ACC112 (cell line): ENCODE results near the gene IFI6.
"Not testable (repeated sequence)": the region's sequence is repeated elsewhere in the genome, so short reads cannot be mapped to it uniquely, and the experiment has no call there.

ENCODE experiments used
- H2AFZ ChIP-seq: fragments of 200-600 bp; sonication (generic); one replicate; pipeline ENCODE4 v1.6.0; 2017; ENCODE audit warnings: antibody characterized with exemption, low read length; ENCODE audit not compliant: unreplicated experiment
- H3K27ac ChIP-seq: fragments of 200-600 bp; sonication (generic); 2 replicates; pipeline ENCODE4 v1.5.1; 2014; ENCODE audit warnings: low read depth, mild to moderate bottlenecking, antibody characterized with exemption, low read length, moderate library complexity
- H3K27me3 ChIP-seq: fragments of 200-600 bp; sonication (generic); 2 replicates; pipeline ENCODE4 v1.6.1; 2014; ENCODE audit warnings: mild to moderate bottlenecking, antibody characterized with exemption, low read length, moderate library complexity, mixed read lengths; ENCODE audit not compliant: insufficient read depth
- H3K36me3 ChIP-seq: fragments of 200-600 bp; sonication (generic); 2 replicates; pipeline ENCODE4 v1.6.1; 2016; ENCODE audit warnings: mild to moderate bottlenecking, antibody characterized with exemption, low read length, moderate library complexity, mixed read lengths; ENCODE audit not compliant: insufficient read depth
- H3K4me1 ChIP-seq: fragments of 200-600 bp; sonication (generic); one replicate; pipeline ENCODE4 v1.6.1; 2016; ENCODE audit warnings: low read length, mixed read lengths; ENCODE audit not compliant: insufficient read depth, unreplicated experiment, control insufficient read depth
- H3K4me3 ChIP-seq: fragments of 200-600 bp; sonication (generic); 2 replicates; pipeline ENCODE4 v1.5.1; 2014; ENCODE audit warnings: mild to moderate bottlenecking, low read depth, low read length
- H3K79me2 ChIP-seq: fragments of 200-600 bp; sonication (generic); one replicate; pipeline ENCODE4 v1.6.0; 2016; ENCODE audit warnings: low read length; ENCODE audit not compliant: control insufficient read depth, unreplicated experiment, insufficient read depth

The IFI6 gene, protein sequence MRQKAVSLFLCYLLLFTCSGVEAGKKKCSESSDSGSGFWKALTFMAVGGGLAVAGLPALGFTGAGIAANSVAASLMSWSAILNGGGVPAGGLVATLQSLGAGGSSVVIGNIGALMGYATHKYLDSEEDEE

GRCh38 chr1:27671964-27672749, at the start of gene IFI6:
Gene IFI6, minus strand, starts transcription at chr1:27672192. Its CDS starts 2,878 bp downstream, at chr1:27669314.
- peak within 1 kb of the TSS; percentile 88 for H3K27ac ChIP-seq
- peaks cover 46% of the 10 kb centered on the region for H3K79me2 ChIP-seq
- H3K4me3 ChIP-seq, result peak within 1 kb of the TSS; percentile 98
- H3K36me3 ChIP-seq, result peaks cover 35% of the 10 kb centered on the region
- H3K4me1 ChIP-seq, result peaks cover 29% of the 10 kb centered on the region
- no peaks in the 10 kb centered on the region for H3K27me3 ChIP-seq
- H2AFZ ChIP-seq, result peak within 1 kb of the TSS; percentile 48

DNA sequence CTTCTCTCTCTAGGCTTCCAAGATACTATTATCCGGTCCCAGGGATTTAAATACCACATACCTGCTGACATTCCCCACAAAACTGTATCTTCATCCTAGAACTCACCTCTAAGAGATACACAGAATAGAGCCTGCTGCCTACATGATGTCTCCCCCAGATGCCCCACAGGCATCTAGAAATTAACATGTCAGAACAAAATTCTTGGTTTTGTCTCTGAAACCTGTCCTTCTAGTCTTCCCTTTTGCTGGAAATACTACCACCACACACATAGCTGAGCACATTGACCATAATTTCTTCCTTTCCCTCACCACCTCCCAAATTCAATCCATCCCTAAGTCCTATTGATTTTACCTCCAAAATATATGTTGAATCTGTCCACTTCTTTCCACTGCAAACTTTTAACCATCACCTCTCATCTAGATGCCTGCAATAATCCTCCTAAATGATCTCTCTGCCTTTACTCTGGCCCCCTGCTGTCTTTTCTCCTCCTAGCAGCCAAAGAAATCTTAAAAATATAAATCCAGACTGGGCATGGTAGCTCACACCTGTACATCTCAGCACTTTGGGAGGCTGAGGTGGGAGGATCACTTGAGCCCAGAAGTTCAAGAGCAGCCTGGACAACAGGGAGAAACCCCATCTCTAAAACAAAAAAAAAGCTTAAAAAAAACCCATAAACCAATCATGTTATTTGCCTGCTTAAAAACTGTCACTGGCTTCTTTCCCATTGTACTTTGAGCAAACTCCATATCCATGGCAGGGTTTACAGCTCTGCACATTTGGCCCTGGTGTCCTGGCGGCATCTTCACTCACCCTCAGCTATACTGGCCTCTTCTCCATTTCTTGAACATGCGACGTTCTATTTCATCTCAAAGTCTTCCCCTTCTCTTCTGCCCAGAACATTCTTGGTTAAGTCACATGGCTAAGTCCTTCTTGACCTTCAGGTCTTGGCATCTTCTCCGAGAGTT, 47.6 kb upstream of the IFI6 start:
- Histone ChIP-seq H3K36me3 (no peaks in the 10 kb centered on the region), H3K27ac (no peak overlapping the region), H3K79me2 (no peaks in the 10 kb centered on the region), H3K4me3 (no peak overlapping the region), H2AFZ (no peak overlapping the region), H3K27me3 (peaks cover 21% of the 10 kb centered on the region), H3K4me1 (peaks cover 3% of the 10 kb centered on the region)

DNA sequence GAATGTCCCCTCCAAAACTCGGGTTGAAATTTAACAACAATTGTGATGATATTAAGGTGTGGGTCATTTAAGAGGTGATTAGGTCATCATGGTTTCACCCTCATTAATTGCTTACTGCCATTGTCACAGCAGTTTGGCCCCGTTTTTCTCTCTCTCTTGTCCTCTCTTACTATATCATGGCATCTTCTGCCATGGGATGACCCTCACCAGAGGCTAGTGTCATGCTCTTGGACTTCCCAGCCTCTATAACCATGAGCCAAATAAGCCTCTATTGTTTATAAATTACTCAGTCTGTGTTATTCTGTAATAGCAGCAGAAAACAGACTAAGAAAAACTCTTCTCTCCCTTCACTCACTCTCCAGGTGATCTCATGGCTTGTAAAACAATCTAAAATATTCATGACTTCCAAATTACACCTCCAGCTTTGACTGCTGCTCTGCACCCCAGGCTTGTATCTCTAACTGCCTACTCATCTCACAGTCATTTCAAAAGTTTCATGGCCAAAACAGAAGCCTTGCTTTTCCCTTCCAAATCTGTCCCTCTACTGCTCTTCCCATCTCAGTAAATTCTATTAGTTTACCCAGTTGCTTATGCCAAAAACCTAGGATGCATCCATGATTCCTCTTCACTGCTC, 44.4 kb upstream of the IFI6 start:
- no peaks in the 10 kb centered on the region for H3K4me1 ChIP-seq
- H3K36me3 ChIP-seq, result no peaks in the 10 kb centered on the region
- no peak overlapping the region for H2AFZ ChIP-seq
- H3K79me2 ChIP-seq, result no peaks in the 10 kb centered on the region
- H3K27me3 ChIP-seq, result peaks cover 21% of the 10 kb centered on the region
- no peak overlapping the region for H3K4me3 ChIP-seq
- H3K27ac ChIP-seq, result no peak overlapping the region

DNA sequence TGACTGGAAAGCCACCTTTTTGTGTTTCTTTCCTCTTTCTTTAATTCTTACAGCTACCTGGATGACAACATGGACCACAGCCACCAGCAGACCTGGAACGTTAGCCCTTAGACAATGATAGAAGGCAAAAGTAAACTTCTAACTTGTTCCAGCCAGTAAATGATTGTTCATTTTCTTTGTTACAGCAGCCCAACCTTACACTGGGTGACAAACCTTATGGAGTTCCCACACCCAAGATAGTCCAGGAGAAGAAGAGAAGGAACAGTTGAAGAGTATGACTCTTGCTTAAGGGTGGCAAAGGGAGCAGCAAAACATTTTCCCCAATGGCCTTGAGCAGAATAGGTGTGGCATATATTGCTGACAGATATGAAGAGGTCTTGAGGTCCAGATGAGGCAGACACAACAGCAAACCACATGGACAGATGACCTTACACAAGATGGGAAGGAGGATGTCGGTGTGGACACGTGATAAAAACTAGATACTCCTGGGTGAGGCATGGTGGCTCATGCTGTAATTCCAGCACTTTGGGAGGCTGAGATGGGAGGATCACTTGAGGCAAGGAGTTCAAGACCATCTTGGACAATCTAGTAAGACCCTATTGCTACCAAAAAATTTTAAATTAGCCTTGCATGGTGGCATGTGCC, 42.0 kb upstream of the IFI6 start:
- Histone ChIP-seq H3K36me3 (no peaks in the 10 kb centered on the region), H3K4me1 (no peaks in the 10 kb centered on the region), H3K4me3 (no peak overlapping the region), H3K27ac (no peak overlapping the region), H3K79me2 (no peaks in the 10 kb centered on the region), H3K27me3 (peaks cover 21% of the 10 kb centered on the region), H2AFZ (no peak overlapping the region)

- peaks cover 21% of the 10 kb centered on the region for H3K27me3 ChIP-seq
- H3K4me3 ChIP-seq, result no peak overlapping the region
- no peaks in the 10 kb centered on the region for H3K79me2 ChIP-seq
- no peaks in the 10 kb centered on the region for H3K36me3 ChIP-seq
- H3K27ac ChIP-seq, result no peak overlapping the region
- no peaks in the 10 kb centered on the region for H3K4me1 ChIP-seq
- H2AFZ ChIP-seq, result no peak overlapping the region
Observed at GRCh38 chr1:27713139-27713725, 41.2 kb upstream of the IFI6 start.

DNA sequence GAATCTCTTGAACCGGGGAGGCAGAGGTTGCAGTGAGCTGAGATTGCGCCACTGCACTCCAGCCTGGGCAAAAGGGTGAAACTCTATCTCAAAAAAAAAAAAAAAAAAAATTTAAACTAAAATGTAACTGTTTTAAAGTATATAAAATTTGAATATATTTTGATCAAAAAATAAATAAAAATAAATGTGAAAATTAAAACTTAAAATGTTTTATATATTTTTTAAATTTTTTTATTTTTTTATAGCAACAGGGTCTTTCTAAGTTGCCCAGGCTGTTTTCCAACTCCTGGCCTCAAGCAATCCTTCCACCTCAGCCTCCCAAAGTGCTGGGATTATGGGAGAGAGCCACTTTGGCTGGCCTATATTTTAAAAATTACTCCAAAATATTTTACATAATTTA, 38.6 kb upstream of the IFI6 start:
- H3K79me2 ChIP-seq, result no peaks in the 10 kb centered on the region
- no peaks in the 10 kb centered on the region for H3K4me1 ChIP-seq
- no peaks in the 10 kb centered on the region for H3K36me3 ChIP-seq
- no peak overlapping the region for H3K4me3 ChIP-seq
- no peak overlapping the region for H3K27ac ChIP-seq
- H3K27me3 ChIP-seq, result 0 out of 2 replicates have a peak, but pooled peaks cover 2% of the 10 kb centered on the region
- no peak overlapping the region for H2AFZ ChIP-seq

DNA sequence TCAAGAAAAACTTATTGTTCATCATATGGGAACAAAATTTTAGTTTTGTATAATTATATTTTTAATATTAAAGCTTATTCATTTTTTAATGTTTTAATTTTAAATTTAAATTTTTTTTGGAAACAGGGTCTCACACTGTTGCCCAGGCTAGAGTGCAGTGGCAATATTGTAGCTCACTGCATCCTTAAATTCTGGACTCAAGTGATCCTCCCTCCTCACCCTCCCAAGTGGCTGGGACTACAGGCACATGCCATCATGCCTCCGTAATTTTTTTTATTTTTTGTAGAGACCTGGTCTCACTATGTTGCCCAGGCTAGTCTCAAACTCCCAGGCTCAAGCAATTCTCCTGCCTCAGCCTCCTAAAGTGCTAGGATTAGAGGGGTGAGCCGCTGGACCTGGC, 33.6 kb upstream of the IFI6 start:
- no peaks in the 10 kb centered on the region for H3K4me1 ChIP-seq
- H3K27ac ChIP-seq, result no peak overlapping the region
- no peaks in the 10 kb centered on the region for H3K36me3 ChIP-seq
- H2AFZ ChIP-seq, result no peak overlapping the region
- no peaks in the 10 kb centered on the region for H3K79me2 ChIP-seq
- no peak overlapping the region for H3K4me3 ChIP-seq
- peaks cover 1% of the 10 kb centered on the region; the same call in 1 of the 2 replicates for H3K27me3 ChIP-seq

- no peak overlapping the region for H2AFZ ChIP-seq
- no peak overlapping the region for H3K27ac ChIP-seq
- no peaks in the 10 kb centered on the region for H3K79me2 ChIP-seq
- H3K27me3 ChIP-seq, result peaks cover 3% of the 10 kb centered on the region; the same call in 1 of the 2 replicates
- H3K4me1 ChIP-seq, result no peaks in the 10 kb centered on the region
- H3K36me3 ChIP-seq, result no peaks in the 10 kb centered on the region
- H3K4me3 ChIP-seq, result no peak overlapping the region
Observed at GRCh38 chr1:27704958-27705357, 33.0 kb upstream of the IFI6 start.

DNA sequence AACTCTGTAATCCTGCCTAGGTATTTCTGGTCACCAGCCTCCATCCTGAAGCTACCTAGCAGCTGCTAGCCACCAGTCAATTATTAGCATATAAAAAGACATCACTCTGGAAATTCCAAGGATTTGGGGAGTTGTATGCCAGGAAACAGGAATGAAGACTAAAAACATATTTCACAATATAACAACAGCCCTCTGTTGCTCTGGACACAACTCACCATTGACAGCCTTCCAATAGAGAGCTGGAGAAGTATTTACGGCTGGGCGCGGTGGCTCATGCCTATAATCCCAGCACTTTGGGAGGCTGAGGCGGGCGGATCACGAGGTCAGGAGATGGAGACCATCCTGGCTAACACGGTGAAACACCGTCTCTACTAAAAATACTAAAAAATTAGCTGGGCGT, 24.8 kb upstream of the IFI6 start:
- not testable (repeated sequence) for H3K4me1 ChIP-seq, H3K27me3 ChIP-seq, H3K4me3 ChIP-seq, H2AFZ ChIP-seq, H3K79me2 ChIP-seq, H3K36me3 ChIP-seq, H3K27ac ChIP-seq
